Measurements from ENCODE around the gene HDAC9.

Gene HDAC9
- total RNA-seq: 3.9 to 4.8 (median 4.5) reads per million in 3 donors

- Histone ChIP-seq H3K4me3 (ENCODE audit: insufficient read depth, low read depth, low read length, poor library complexity, severe bottlenecking) (no peak within 1 kb of the TSS), H3K4me1 (ENCODE audit: control insufficient read depth, insufficient read depth, low read length, poor library complexity, severe bottlenecking) (no peaks in the 10 kb centered on the region), H3K36me3 (ENCODE audit: control insufficient read depth, insufficient read depth, low read length) (no peaks in the 10 kb centered on the region), H3K27me3 (replicated peaks; ENCODE audit: control insufficient read depth, insufficient read depth, low read length, poor library complexity, severe bottlenecking) (no peaks in the 10 kb centered on the region), H3K9me3 (ENCODE audit: control insufficient read depth, low read length) (no peaks in the 10 kb centered on the region), H3K27ac (ENCODE audit: insufficient read depth, low read length, poor library complexity, severe bottlenecking) (no peak within 1 kb of the TSS)
- no peak for DNase-seq
Measured at GRCh38 chr7:18495412-18496340, at the start of gene HDAC9. HDAC9 (plus strand) TSS chr7:18495749; CDS start chr7:18496303, 554 bp downstream.

DNA sequence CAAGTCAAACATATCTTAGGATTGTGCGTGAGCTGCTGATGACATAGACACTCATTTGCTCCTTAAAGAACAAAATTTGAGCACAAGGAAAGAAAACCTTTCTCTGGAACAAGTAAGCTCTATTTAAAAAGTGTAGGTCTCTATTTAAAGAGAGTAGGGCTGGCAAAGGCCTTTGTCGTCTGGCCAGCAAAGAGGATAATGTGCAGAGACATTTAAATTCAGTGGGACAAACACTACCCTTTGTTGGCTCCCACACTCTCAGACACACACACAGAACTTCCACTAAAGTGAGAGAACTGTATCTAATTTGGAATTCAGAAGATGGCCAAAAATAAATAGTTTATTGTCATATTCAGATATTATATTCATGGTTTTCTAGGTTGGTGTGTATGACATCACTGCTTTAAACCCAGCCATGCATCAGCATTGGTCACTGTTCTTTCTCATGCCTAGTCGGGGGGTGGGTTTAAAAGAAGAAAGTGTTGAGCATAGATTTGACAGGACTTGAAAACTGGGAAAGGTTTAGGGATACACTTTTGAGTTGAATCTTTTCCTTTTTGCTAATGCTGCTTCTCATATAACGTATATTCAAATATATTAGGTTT is 49.5 kb upstream of the HDAC9 start:
- Histone ChIP-seq H3K36me3 (ENCODE audit: control insufficient read depth, insufficient read depth, low read length) (no peaks in the 10 kb centered on the region), H3K9me3 (ENCODE audit: control insufficient read depth, low read length) (no peaks in the 10 kb centered on the region), H3K27ac (ENCODE audit: insufficient read depth, low read length, poor library complexity, severe bottlenecking) (no peak overlapping the region), H3K4me3 (ENCODE audit: insufficient read depth, low read depth, low read length, poor library complexity, severe bottlenecking) (no peak overlapping the region), H3K27me3 (replicated peaks; ENCODE audit: control insufficient read depth, insufficient read depth, low read length, poor library complexity, severe bottlenecking) (no peaks in the 10 kb centered on the region), H3K4me1 (ENCODE audit: control insufficient read depth, insufficient read depth, low read length, poor library complexity, severe bottlenecking) (no peaks in the 10 kb centered on the region)
- DNase-seq: no peak

DNA sequence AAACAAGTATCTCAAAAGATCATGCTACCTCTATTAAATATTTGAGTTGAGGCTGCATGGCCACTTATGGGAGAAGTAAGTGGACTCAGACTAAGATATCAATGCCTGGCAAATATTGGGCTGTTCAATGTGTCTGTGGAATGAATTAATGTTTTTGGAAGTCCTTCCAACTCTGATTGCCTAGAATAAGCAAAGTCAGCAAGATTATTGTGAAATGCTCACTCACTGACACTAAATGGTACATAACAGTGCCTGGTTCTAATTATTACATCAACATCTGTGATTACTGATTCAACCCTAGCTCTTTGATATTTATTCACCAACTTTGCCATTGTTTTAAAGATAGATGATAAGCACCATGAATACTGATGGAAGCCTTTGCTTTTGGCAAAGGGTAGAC is 45.5 kb upstream of the HDAC9 start:
- no peaks in the 10 kb centered on the region for H3K36me3 ChIP-seq (ENCODE audit: control insufficient read depth, insufficient read depth, low read length)
- no peak overlapping the region for H3K27ac ChIP-seq (ENCODE audit: insufficient read depth, low read length, poor library complexity, severe bottlenecking)

GRCh38 chr7:18455606-18456005 is 39.9 kb upstream of the HDAC9 start:
- H3K4me1 ChIP-seq (ENCODE audit: control insufficient read depth, insufficient read depth, low read length, poor library complexity, severe bottlenecking): no peaks in the 10 kb centered on the region
- H3K27ac ChIP-seq (ENCODE audit: insufficient read depth, low read length, poor library complexity, severe bottlenecking): no peak overlapping the region
- DNase-seq: no peak
- H3K4me3 ChIP-seq (ENCODE audit: insufficient read depth, low read depth, low read length, poor library complexity, severe bottlenecking): no peak overlapping the region
- no peaks in the 10 kb centered on the region for H3K9me3 ChIP-seq (ENCODE audit: control insufficient read depth, low read length)
- H3K27me3 ChIP-seq (replicated peaks; ENCODE audit: control insufficient read depth, insufficient read depth, low read length, poor library complexity, severe bottlenecking): no peaks in the 10 kb centered on the region
- no peaks in the 10 kb centered on the region for H3K36me3 ChIP-seq (ENCODE audit: control insufficient read depth, insufficient read depth, low read length)

More for the DNA sequence above, 45.5 kb upstream of the HDAC9 start:
- Histone ChIP-seq H3K27me3 (replicated peaks; ENCODE audit: control insufficient read depth, insufficient read depth, low read length, poor library complexity, severe bottlenecking) (no peaks in the 10 kb centered on the region), H3K9me3 (ENCODE audit: control insufficient read depth, low read length) (no peaks in the 10 kb centered on the region), H3K4me1 (ENCODE audit: control insufficient read depth, insufficient read depth, low read length, poor library complexity, severe bottlenecking) (no peaks in the 10 kb centered on the region), H3K4me3 (ENCODE audit: insufficient read depth, low read depth, low read length, poor library complexity, severe bottlenecking) (no peak overlapping the region)
- DNase-seq: no peak

GRCh38 chr7:18457832-18458231 is 37.7 kb upstream of the HDAC9 start:
- no peaks in the 10 kb centered on the region for H3K27me3 ChIP-seq (replicated peaks; ENCODE audit: control insufficient read depth, insufficient read depth, low read length, poor library complexity, severe bottlenecking)
- no peak for DNase-seq
- H3K4me1 ChIP-seq (ENCODE audit: control insufficient read depth, insufficient read depth, low read length, poor library complexity, severe bottlenecking): no peaks in the 10 kb centered on the region
- H3K36me3 ChIP-seq (ENCODE audit: control insufficient read depth, insufficient read depth, low read length): no peaks in the 10 kb centered on the region
- no peaks in the 10 kb centered on the region for H3K9me3 ChIP-seq (ENCODE audit: control insufficient read depth, low read length)
- no peak overlapping the region for H3K4me3 ChIP-seq (ENCODE audit: insufficient read depth, low read depth, low read length, poor library complexity, severe bottlenecking)
- H3K27ac ChIP-seq (ENCODE audit: insufficient read depth, low read length, poor library complexity, severe bottlenecking): no peak overlapping the region

- H3K4me1 ChIP-seq (ENCODE audit: control insufficient read depth, insufficient read depth, low read length, poor library complexity, severe bottlenecking): no peaks in the 10 kb centered on the region
- no peaks in the 10 kb centered on the region for H3K36me3 ChIP-seq (ENCODE audit: control insufficient read depth, insufficient read depth, low read length)
- no peaks in the 10 kb centered on the region for H3K9me3 ChIP-seq (ENCODE audit: control insufficient read depth, low read length)
- DNase-seq: no peak
- no peak overlapping the region for H3K4me3 ChIP-seq (ENCODE audit: insufficient read depth, low read depth, low read length, poor library complexity, severe bottlenecking)
- no peak overlapping the region for H3K27ac ChIP-seq (ENCODE audit: insufficient read depth, low read length, poor library complexity, severe bottlenecking)
- no peaks in the 10 kb centered on the region for H3K27me3 ChIP-seq (replicated peaks; ENCODE audit: control insufficient read depth, insufficient read depth, low read length, poor library complexity, severe bottlenecking)
Measured at GRCh38 chr7:18458830-18459229, 36.7 kb upstream of the HDAC9 start.

DNA sequence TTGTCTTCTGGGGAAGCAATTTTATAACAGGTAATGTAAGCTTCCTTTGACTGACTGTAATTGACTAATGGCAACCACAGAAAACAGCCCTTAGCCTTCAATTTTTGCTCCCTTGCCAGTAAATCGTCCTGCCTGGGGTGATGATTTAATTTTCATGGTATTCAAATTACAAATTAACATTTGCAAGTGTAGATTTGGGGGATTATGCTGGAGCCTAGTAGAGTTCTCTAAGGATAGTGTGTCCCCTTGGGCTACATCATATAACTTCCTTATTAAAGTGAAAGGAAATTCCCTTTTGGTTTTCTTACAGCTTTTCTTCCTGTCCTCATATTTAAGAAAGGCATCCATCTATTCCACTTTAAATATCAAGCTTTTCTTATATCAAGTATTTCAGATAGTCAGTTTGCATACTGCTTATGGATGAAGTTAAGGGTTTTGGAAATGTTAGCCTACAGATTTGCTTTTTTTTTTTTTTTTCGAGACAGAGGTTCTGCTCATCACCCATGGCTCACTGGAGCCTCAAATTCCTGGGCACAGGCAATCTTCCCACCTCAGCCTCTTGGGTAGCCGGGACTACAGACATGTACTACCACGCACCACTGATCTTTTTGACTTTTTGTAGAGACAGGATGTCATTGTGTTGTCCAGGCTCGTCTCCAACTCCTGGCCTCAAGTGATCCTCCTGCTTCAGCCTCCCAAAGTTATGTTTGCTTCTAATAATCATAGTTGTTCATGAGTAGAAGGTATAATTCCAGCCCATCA is 35.9 kb upstream of the HDAC9 start:
- DNase-seq: no peak
- Histone ChIP-seq H3K9me3 (ENCODE audit: control insufficient read depth, low read length) (no peaks in the 10 kb centered on the region), H3K4me3 (ENCODE audit: insufficient read depth, low read depth, low read length, poor library complexity, severe bottlenecking) (no peak overlapping the region), H3K36me3 (ENCODE audit: control insufficient read depth, insufficient read depth, low read length) (no peaks in the 10 kb centered on the region), H3K27ac (ENCODE audit: insufficient read depth, low read length, poor library complexity, severe bottlenecking) (no peak overlapping the region), H3K27me3 (replicated peaks; ENCODE audit: control insufficient read depth, insufficient read depth, low read length, poor library complexity, severe bottlenecking) (no peaks in the 10 kb centered on the region), H3K4me1 (ENCODE audit: control insufficient read depth, insufficient read depth, low read length, poor library complexity, severe bottlenecking) (no peaks in the 10 kb centered on the region)

- Histone ChIP-seq H3K27me3 (replicated peaks; ENCODE audit: control insufficient read depth, insufficient read depth, low read length, poor library complexity, severe bottlenecking) (no peaks in the 10 kb centered on the region), H3K9me3 (ENCODE audit: control insufficient read depth, low read length) (no peaks in the 10 kb centered on the region), H3K36me3 (ENCODE audit: control insufficient read depth, insufficient read depth, low read length) (no peaks in the 10 kb centered on the region), H3K27ac (ENCODE audit: insufficient read depth, low read length, poor library complexity, severe bottlenecking) (no peak overlapping the region), H3K4me3 (ENCODE audit: insufficient read depth, low read depth, low read length, poor library complexity, severe bottlenecking) (no peak overlapping the region), H3K4me1 (ENCODE audit: control insufficient read depth, insufficient read depth, low read length, poor library complexity, severe bottlenecking) (no peaks in the 10 kb centered on the region)
- DNase-seq: no peak
Measured at GRCh38 chr7:18461785-18462467, 33.6 kb upstream of the HDAC9 start.

DNA sequence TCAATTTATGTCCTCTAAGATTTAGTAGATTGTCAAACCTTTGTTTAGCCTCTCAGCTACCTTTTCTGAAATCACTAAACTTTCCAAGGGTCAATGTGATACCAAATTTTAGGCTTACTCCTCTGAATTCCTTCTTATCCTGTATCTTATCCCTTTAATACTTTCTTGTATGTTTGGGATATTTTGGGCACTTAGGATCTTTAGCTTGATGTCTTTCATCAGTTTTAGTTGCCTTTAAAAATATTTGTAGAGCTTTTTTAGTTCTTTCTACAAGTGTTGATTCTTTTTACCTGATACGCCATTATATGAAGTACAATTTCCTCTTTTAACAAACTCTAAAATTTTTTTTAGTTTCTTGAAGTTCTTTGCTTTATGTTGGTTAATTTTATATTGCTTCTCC is 30.7 kb upstream of the HDAC9 start:
- DNase-seq: no peak
- H3K9me3 ChIP-seq (ENCODE audit: control insufficient read depth, low read length): no peaks in the 10 kb centered on the region
- H3K4me1 ChIP-seq (ENCODE audit: control insufficient read depth, insufficient read depth, low read length, poor library complexity, severe bottlenecking): no peaks in the 10 kb centered on the region

More for the DNA sequence above, 30.7 kb upstream of the HDAC9 start:
- Histone ChIP-seq H3K36me3 (ENCODE audit: control insufficient read depth, insufficient read depth, low read length) (no peaks in the 10 kb centered on the region), H3K27me3 (replicated peaks; ENCODE audit: control insufficient read depth, insufficient read depth, low read length, poor library complexity, severe bottlenecking) (no peaks in the 10 kb centered on the region), H3K4me3 (ENCODE audit: insufficient read depth, low read depth, low read length, poor library complexity, severe bottlenecking) (no peak overlapping the region), H3K27ac (ENCODE audit: insufficient read depth, low read length, poor library complexity, severe bottlenecking) (no peak overlapping the region)
